Activated naive CD4-positive, alpha-beta T cell treated with anti-CD3 and anti-CD28 coated beads, Interleukin-2, amount 50 U/mL, for 72 hours (primary cell): Measurements from ENCODE around the gene ZNF165. TPM values are rescaled to one million over a fixed set of nuclear protein-coding genes. Genes with fewer than 3 reads are reported as not detected.

Experiments used
- total RNA-seq, 2 donors: library from RNA; stranded (reverse); gene quantifications; one replicate each; pipeline ENCODE4 v1.2.3, GENCODE V29; 2022

ZNF165 gene
- total RNA-seq, 2 donors from 2014 or later, result 2.1 to 35.7 TPM

Other genes with a start within 250 kb of the ZNF165 start
- not detected for gene OR2B2, start 168.2 kb upstream of the ZNF165 start, total RNA-seq
- not detected for gene OR2B6, start 123.3 kb upstream of the ZNF165 start, total RNA-seq
- gene ZSCAN16, start 44.0 kb downstream of the ZNF165 start, total RNA-seq, result 1 to 10 TPM; 3.3 to 3.5 TPM
- 10 to 100 TPM; 21.7 to 26.0 TPM for gene ZKSCAN8, start 61.3 kb downstream of the ZNF165 start, total RNA-seq
- 1 to 10 TPM; 1.6 to 2.6 TPM for gene ZSCAN9, start 144.7 kb downstream of the ZNF165 start, total RNA-seq
- 1 to 10 TPM; 2.4 to 5.1 TPM for gene ZKSCAN4, start 171.7 kb downstream of the ZNF165 start, total RNA-seq
- gene NKAPL, start 178.7 kb downstream of the ZNF165 start, total RNA-seq, result not detected
- 1 to 10 TPM; 2.1 to 3.9 TPM for gene ZSCAN26, start 186.6 kb downstream of the ZNF165 start, total RNA-seq
- 1 to 10 TPM in 1 of 2 donors, under 1 TPM in 1; 0.39 to 2.3 TPM for gene PGBD1, start 201.0 kb downstream of the ZNF165 start, total RNA-seq